Measurements from ENCODE around the gene C6orf132. TPM values are rescaled to one million over a fixed set of nuclear protein-coding genes. Genes with fewer than 3 reads are reported as not detected.

C6orf132 gene
- total and polyA plus RNA-seq, 2 of the 4 experiments (the other 2 are of a cell fraction): 0.72 to 1.7 TPM

DNA sequence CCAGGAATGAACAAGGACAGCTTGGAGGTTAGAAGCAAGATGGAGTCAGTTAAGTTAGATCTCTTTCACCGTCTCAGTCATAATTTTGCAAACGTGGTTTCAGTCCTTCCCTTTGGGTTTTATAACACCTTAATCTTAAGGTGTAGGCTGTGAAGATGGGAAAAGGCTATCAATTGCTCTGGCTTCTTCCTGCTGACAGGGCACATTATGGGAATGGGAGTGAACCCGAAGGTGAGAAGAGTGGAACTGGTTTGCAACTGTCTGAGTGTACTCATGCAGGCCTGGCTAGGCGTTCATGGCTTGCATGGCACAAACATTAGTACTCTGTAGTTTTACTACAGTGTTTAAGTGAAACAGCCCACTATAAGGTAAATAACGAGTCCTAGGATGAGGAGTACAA is 82.7 kb downstream of the C6orf132 start:
- no peak overlapping the region for H2BK120ac ChIP-seq (ENCODE audit: low read depth, low read length)
- DNase-seq (no peak), ATAC-seq (ENCODE audit: low read depth) (no peak)
- no peak overlapping the region for H3K4me2 ChIP-seq (ENCODE audit: low read depth, low read length)
- dilution Hi-C loops (cut with HindIII; ENCODE audit: low sequenced_read_pairs, unreplicated experiment) (no loop called here), intact Hi-C loops (cut with micrococcal nuclease) (no loop called here), in situ Hi-C loops (cut with MboI; ENCODE audit: low sequenced_read_pairs) (no loop called here)
- no peak overlapping the region for H2AFZ ChIP-seq (replicated peaks; ENCODE audit: low read length, poor library complexity)
- peaks cover 0 to 5% of the 10 kb centered on the region in 2 experiments; a peak in 2 of 4 replicates for H3K79me1 ChIP-seq (ENCODE audit: low read depth in 1 of 2, low read length in 2 of 2)
- TF ChIP-seq, protein P1, sequence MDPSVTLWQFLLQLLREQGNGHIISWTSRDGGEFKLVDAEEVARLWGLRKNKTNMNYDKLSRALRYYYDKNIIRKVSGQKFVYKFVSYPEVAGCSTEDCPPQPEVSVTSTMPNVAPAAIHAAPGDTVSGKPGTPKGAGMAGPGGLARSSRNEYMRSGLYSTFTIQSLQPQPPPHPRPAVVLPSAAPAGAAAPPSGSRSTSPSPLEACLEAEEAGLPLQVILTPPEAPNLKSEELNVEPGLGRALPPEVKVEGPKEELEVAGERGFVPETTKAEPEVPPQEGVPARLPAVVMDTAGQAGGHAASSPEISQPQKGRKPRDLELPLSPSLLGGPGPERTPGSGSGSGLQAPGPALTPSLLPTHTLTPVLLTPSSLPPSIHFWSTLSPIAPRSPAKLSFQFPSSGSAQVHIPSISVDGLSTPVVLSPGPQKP (IDR thresholded peaks at IDR 0.05; ENCODE audit: borderline replicate concordance, low read depth, low read length): no peak
- 0 out of 2 replicates have a peak, but pooled peaks have one; percentile 8 for TF ChIP-seq MAFK (IDR thresholded peaks at IDR 0.05; ENCODE audit: low read depth, low read length)
- H3K36me3 ChIP-seq (ENCODE audit: control insufficient read depth, insufficient read depth, low read length): peaks cover 41% of the 10 kb centered on the region
- H2BK15ac ChIP-seq (ENCODE audit: low read depth, low read length): no peak overlapping the region
- H3K18ac ChIP-seq (ENCODE audit: low read depth, low read length): no peak overlapping the region
- no peak overlapping the region for H3K14ac ChIP-seq (replicated peaks; ENCODE audit: low read depth, low read length)
- H3K4me3 ChIP-seq (ENCODE audit: insufficient read depth, low read depth, low read length): no peak overlapping the region
- H3K27ac ChIP-seq (ENCODE audit: insufficient read depth, low read length): no peak overlapping the region
- H3K9me3 ChIP-seq (ENCODE audit: control insufficient read depth, insufficient read depth, low read length): no peaks in the 10 kb centered on the region
- H3K23ac ChIP-seq (ENCODE audit: low read depth, low read length): no peak overlapping the region
- CTCF ChIA-PET: interaction anchor here (0.6 kb wide), 1 partner anchor 121 kb away, joined by 4 read pairs; no protein-coding TSS in a partner anchor
- H4K5ac ChIP-seq (ENCODE audit: low read depth, low read length): no peak overlapping the region
- BruUV-seq (replicated peaks): no TSS peak
- no peaks in the 10 kb centered on the region for H3K9me1 ChIP-seq (ENCODE audit: insufficient read depth, low read length)
- POLR2A ChIA-PET (ENCODE audit: unreplicated experiment): interaction anchor here (0.6 kb wide), 1 partner anchor 164 kb away, joined by 4 read pairs; no protein-coding TSS in a partner anchor
- H3K56ac ChIP-seq (ENCODE audit: extremely low read depth, insufficient read depth, low read length): no peak overlapping the region
- no peaks in the 10 kb centered on the region for H3K4me1 ChIP-seq (ENCODE audit: control insufficient read depth, insufficient read depth, low read length)
- WGBS, 2 experiments (ENCODE audit: extremely low coverage in 2 of 2, insufficient read length in 1 of 2): no CpG with 5 or more reads among the region's 5 CpGs
- H4K91ac ChIP-seq (ENCODE audit: insufficient read depth, low read depth, low read length): no peak overlapping the region
- no peaks in the 10 kb centered on the region for H4K20me1 ChIP-seq (ENCODE audit: insufficient read depth, low read length)
- H2BK5ac ChIP-seq (ENCODE audit: low read depth, low read length, poor library complexity, severe bottlenecking): no peak overlapping the region
- H2AK9ac ChIP-seq (replicated peaks; ENCODE audit: low read depth, low read length, poor library complexity): no peak overlapping the region
- H2AK5ac ChIP-seq (ENCODE audit: low read depth, low read length): no peak overlapping the region
- H4K8ac ChIP-seq (ENCODE audit: low read depth in 2 of 2, low read length in 2 of 2): no peak overlapping the region
- H3K27me3 ChIP-seq (ENCODE audit: control insufficient read depth, insufficient read depth, low read length): no peaks in the 10 kb centered on the region
- H3K4ac ChIP-seq (ENCODE audit: low read depth, low read length): no peak overlapping the region
- no peak overlapping the region for H3K9ac ChIP-seq (ENCODE audit: low read depth, low read length)
- H2BK20ac ChIP-seq (ENCODE audit: low read depth, low read length): no peak overlapping the region

All from IMR-90 (cell line).